ENCODE data around the gene SPRY2. TPM values are rescaled to one million over a fixed set of nuclear protein-coding genes. Genes with fewer than 3 reads are reported as not detected.
A peak's percentile ranks its signal among the peaks of the same experiment; 100 is the strongest.

Gene SPRY2
- total and polyA plus RNA-seq, 8 donors: 30.9 to 77.1 (median 54.3) TPM

DNA sequence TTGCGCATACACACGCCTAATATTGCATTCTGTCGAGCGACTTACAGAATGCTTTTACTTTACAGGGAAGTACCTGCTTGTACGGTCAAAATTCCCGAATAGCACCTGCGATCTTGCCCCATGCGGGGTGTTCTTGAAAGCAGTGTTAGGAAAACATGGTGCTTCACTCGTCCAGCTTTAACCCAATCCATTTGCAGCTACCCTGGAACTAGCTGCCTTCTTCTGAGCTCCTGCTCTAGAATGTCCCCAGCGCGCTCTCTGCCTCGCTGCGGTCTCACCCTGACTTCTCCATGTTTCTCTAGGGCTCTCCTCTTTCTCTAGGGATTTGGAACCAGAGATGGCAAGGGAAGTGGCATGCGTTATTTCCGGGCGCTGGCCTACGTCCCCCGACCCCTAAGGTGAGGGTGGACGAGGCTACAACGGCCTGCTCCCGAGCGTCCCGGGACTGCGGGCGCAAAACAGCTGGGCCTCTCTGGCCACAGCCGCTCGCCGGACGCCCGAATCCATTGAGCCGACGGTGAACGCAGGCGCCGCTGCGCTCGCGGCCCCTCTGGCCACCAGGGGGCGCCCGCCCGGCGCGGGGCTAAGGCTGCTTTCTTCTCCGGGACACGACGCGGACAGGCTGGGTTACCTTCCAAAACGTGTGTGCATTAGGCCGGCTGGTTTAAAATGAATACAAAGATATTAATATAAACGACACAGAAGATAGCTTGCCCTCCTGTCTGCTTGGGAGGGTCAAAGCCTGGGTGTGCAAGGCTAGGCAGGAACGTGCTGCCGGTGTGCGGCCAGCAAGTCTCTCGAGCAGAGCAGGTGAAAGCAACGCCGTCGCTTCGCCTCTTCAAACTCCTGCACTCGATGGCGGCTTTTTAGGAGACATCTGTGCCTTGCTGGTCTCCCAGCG, 1.8 kb upstream of the SPRY2 start:
- Histone ChIP-seq H3K4me1 (peaks cover 6 to 28% of the 10 kb centered on the region in 2 donors), H3K36me3 (no peaks in the 10 kb centered on the region), H3K27ac (peak overlapping the region; percentile 90 to 97), H3K27me3 (no peaks in the 10 kb centered on the region), H3K9me3 (no peaks in the 10 kb centered on the region), H3K4me3 (peak overlapping the region; percentile 74 to 90)
- ATAC-seq (peak; percentile 68), DNase-seq (peak; percentile 83 to 99 (median 86))
- intact Hi-C loops (cut with DNase I): no loop called here
- TF ChIP-seq, protein P1, sequence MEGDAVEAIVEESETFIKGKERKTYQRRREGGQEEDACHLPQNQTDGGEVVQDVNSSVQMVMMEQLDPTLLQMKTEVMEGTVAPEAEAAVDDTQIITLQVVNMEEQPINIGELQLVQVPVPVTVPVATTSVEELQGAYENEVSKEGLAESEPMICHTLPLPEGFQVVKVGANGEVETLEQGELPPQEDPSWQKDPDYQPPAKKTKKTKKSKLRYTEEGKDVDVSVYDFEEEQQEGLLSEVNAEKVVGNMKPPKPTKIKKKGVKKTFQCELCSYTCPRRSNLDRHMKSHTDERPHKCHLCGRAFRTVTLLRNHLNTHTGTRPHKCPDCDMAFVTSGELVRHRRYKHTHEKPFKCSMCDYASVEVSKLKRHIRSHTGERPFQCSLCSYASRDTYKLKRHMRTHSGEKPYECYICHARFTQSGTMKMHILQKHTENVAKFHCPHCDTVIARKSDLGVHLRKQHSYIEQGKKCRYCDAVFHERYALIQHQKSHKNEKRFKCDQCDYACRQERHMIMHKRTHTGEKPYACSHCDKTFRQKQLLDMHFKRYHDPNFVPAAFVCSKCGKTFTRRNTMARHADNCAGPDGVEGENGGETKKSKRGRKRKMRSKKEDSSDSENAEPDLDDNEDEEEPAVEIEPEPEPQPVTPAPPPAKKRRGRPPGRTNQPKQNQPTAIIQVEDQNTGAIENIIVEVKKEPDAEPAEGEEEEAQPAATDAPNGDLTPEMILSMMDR (IDR thresholded peaks at IDR 0.05): peak; percentile 99

DNA sequence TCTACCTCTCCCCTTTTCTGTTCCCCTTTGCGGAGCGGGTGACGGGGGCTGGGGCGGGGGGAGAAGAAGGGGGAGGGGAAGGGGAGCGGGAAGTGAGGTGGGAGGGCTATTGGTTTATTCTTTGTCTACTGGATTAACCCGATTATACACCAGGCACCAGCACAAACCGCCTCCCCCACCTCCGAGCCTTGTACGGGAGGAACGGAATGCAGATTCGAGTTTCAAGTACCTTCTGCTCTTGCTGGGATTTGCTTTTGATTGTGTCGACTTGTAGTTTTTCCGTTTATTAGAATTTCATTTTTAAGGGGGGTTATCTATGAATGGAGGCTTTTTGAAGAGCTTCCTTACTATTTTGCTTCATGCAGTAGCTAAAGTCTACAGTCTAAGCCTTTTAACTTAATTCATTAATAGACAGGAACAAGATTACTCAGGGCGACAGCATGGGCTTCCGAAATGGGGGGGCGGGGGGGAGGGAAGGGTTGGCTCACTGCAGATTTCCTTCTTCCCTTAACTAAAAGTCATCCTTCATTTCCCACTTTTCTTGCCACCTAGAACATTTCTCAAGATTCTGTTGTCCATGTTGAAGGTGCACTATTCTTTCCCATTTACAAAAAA, 937 bp upstream of the SPRY2 start:
- TF ChIP-seq, protein P1 (IDR thresholded peaks at IDR 0.05): no peak
- peak overlapping the region; percentile 74 to 90 for H3K4me3 ChIP-seq
- intact Hi-C loops (cut with DNase I): no loop called here

DNA sequence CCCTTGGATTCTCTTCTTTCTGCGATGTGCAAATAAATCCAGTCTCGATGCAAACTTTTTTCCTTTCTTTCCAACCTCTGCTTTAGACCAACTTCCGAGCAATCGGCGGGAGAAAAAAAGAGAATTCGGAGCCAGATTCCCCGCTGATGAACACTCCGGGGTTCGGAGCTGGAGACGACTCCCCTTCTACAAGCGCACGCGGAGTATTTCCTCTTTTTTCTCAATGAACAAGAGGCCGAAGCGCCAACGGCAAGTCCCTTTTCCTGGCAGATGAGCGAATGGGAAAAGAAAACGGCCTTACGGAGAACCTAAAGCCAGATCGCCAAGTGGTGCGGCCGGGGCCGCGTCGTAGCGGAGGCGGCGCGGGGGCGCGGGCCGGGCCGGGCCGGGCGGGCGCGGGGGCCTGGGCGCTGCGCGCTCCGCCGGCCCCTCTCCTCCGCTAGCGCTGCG, 250 bp downstream of the SPRY2 start:
- Histone ChIP-seq H3K4me1 (peaks cover 5 to 36% of the 10 kb centered on the region in 2 donors), H3K36me3 (peaks cover 0 to 9% of the 10 kb centered on the region in 2 donors), H3K9me3 (no peaks in the 10 kb centered on the region), H3K4me3 (peak overlapping the region; percentile 74 to 90), H3K27ac (peak overlapping the region; percentile 90 to 97), H3K27me3 (no peaks in the 10 kb centered on the region)
- intact Hi-C loops (cut with DNase I): no loop called here
- ATAC-seq: no peak
- TF ChIP-seq, protein P1 (IDR thresholded peaks at IDR 0.05): no peak
- peak in 2 of 4 donors; percentile 51 to 59 for DNase-seq

More for the DNA sequence above, 937 bp upstream of the SPRY2 start:
- Histone ChIP-seq H3K4me1 (peaks cover 6 to 34% of the 10 kb centered on the region in 2 donors), H3K27me3 (no peaks in the 10 kb centered on the region), H3K36me3 (peaks cover 0 to 6% of the 10 kb centered on the region in 2 donors), H3K9me3 (no peaks in the 10 kb centered on the region), H3K27ac (peak overlapping the region; percentile 90 to 97)
- ATAC-seq (peak; percentile 7), DNase-seq (peak in 3 of 4 donors; percentile 48 to 82 (median 75))

DNA sequence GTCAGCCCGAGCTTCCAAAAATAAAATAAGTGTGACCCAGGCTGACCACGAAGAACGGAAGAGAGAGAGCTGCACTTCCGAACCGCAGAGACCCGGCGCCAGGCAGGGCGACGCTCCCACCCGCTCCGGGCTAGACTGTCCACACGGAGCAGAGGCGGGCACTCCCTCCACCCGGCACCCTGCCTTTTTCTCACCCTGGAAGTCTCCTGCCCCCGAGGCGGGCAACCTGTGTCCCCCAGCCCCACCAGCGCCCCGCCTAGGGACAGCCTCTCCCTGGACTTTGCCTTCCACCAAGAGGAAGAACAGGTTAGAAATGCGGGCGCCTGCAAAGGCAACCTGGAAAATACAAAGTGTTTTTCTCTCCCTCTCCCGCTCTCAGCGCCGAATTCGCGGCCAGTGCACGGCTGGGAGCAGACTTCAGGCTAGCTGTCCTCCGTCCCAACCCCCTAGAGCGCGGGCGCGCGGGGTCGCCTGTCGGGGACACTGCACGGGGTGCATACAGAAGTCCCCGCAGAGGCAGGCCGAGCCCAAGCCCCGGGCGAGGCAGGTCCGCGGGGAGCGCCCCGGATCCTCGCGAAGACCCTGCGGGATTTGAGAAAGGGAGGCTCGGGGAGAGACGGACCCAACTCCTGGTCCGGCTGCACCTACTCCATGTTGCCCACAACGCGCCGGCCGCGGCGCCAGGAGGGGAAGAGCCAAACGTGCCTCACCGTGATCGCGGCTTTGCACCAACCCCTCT, 845 bp downstream of the SPRY2 start:
- Histone ChIP-seq H3K27me3 (no peaks in the 10 kb centered on the region), H3K27ac (peak overlapping the region; percentile 90 to 97), H3K36me3 (peaks cover 0 to 9% of the 10 kb centered on the region in 2 donors), H3K4me1 (peaks cover 1 to 39% of the 10 kb centered on the region in 2 donors), H3K4me3 (peak overlapping the region; percentile 74 to 90), H3K9me3 (no peaks in the 10 kb centered on the region)
- ATAC-seq: peak; percentile 9
- intact Hi-C loops (cut with DNase I): no loop called here
- peak; percentile 44 to 92 (median 56) for DNase-seq
- TF ChIP-seq, protein P1 (IDR thresholded peaks at IDR 0.05): no peak
